GM12878 (cell line): Measurements from ENCODE around the gene MYH9.
"Not testable (repeated sequence)": the region's sequence is repeated elsewhere in the genome, so short reads cannot be mapped to it uniquely, and the experiment has no call there.

Experiments
- CEBPB ChIP-seq, 2 experiments: fragments of 150-350 bp in 1 of 2; IDR thresholded peaks; 2 replicates each; pipeline ENCODE4 v1.6.1; 2012 to 2014; ENCODE audit warnings: low read depth in 2 of 2, low read length in 2 of 2, borderline replicate concordance in 1 of 2, inconsistent platforms in 1 of 2
- MXI1 ChIP-seq: fragments of 150-350 bp; IDR thresholded peaks from 2 replicates; pipeline ENCODE4 v1.6.1; 2011; ENCODE audit warnings: low read depth, mild to moderate bottlenecking, inconsistent platforms, low read length, improper control_type of control experiment
- SMC3 ChIP-seq: IDR thresholded peaks from 2 replicates; pipeline ENCODE4 v1.6.1; 2011; ENCODE audit warnings: low read length, improper control_type of control experiment, borderline replicate concordance
- TCF12 ChIP-seq: IDR thresholded peaks from 2 replicates; pipeline ENCODE4 v1.6.1; 2011; ENCODE audit warnings: low read depth, mild to moderate bottlenecking, low read length

GRCh38 chr22:36289948-36290371 is 97.8 kb downstream of the MYH9 start:
- TF ChIP-seq MXI1; TCF12; SMC3; CEBPB (IDR thresholded peaks at IDR 0.05; ENCODE audit: borderline replicate concordance in 1 of 2, low read depth in 2 of 2, low read length in 2 of 2): not testable (repeated sequence)
